HG02884 (cell line): ENCODE data around the gene HADH.
A peak's percentile ranks its signal among the peaks of the same experiment; 100 is the strongest.
"Not testable (repeated sequence)": the region's sequence is repeated elsewhere in the genome, so short reads cannot be mapped to it uniquely, and the experiment has no call there.

Experiments
- ATAC-seq: cut with Tn5 transposase; IDR thresholded peaks from one replicate; pipeline ENCODE4 v1.9.1; 2021; ENCODE audit warnings: mild to moderate bottlenecking, moderate library complexity; ENCODE audit not compliant: unreplicated experiment

The HADH gene

DNA sequence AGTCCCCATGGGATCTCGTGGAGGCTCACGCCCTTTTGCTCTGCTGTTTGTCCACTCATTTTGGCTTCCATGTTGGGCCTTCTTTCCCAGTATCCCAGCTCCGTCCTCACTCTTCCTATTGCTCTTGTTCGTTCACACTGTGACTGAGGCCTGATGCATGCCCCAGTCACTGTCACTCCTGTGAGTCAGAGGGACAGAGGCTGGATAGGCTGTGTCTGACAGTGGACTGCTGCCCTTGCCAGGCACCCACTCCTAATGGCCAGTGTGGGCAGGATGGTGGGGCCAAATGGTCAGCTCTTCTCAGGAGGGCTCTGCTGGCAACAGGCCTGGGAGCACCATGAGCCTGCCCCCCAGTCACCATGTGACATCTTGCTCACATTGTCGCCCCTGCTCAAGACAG is 40.0 kb downstream of the HADH start:
- ATAC-seq, result no peak

DNA sequence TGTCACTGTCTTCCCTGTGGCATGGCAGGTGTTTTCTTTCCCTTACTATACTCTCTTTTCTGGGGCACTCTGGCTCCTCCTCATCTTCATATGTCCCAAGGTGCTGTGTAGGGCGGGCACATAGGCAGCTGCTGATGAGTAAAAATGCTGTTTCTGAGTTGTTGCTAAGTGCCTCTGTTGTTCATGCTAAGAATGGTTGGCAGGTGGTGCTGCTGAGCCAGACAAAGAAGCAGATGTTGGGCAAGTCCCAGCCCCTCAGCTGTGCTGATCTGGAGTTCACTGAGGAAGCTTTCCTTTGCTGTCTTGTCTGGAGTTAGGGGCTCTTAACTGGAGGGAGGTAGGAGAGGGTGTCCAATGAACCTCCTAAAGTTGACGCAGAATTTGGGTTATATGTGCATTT is 40.6 kb downstream of the HADH start:
- ATAC-seq, result peak; percentile 89

DNA sequence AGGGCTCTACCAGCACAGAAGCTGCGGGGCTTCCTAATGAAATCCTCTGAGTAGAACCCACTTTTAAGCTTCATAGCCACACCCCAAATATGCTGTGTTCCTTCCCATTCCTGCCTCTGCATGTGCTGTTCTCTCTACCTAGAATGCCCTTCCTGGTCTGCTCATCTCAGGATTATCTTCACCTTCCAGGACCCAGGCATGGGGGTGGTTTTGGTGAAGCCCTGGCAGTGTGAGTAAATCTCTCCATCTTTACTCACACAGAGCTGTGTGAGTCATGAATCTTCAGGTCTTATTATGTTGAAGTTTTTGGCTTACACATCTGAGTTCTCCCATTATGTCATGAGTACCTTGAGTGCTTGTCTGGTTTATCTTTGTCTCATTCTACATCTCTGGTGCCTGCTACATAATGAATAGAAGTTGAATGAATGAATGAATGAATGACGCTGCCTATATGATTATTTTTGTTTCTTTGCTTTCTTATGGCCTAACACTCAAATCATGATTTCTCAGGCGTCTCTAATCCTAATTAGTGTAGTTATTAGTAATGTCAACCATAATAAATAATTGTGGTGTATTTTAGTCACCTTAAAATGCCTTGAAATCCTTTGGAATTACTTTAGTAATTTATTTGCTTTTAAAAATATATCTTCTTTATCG is 41.9 kb downstream of the HADH start:
- ATAC-seq, result no peak

DNA sequence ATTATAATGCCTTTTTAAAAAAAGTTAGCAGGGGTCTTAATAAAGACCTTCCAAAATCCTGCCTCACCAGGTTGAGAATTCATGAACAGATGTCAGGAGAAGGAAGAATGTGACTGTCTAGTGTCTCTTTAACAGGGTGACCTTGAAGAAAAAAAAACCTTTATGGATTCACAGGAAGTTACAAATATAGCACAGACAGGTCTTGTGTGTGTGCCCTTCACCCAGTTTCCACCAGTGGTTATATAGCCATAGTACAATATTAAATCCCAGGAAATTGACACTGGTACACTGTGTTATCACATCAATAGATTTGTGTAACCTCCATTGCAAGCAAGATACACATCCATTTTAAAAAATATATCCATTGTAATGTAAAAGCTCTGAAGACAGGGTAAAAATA is 43.7 kb downstream of the HADH start:
- ATAC-seq, result no peak

DNA sequence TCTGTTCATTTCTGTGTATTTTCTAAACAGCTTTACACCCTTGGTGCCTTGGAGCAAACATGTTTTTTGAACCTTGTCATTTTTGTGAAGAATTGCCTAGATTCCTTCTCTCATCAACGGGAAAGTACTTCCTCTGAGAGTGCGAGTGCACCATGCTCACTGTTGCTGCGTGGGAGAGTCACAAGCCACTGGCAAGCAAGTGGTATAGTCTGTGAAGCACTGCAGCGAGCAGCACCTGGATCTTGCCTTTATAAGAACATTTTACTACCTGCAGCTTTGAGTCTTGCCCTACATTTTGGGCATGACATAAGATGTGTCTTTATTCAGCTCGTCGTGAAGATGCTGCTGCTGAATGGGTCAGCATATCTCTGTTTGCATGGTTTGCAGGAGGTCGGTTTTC is 44.9 kb downstream of the HADH start:
- ATAC-seq, result no peak

DNA sequence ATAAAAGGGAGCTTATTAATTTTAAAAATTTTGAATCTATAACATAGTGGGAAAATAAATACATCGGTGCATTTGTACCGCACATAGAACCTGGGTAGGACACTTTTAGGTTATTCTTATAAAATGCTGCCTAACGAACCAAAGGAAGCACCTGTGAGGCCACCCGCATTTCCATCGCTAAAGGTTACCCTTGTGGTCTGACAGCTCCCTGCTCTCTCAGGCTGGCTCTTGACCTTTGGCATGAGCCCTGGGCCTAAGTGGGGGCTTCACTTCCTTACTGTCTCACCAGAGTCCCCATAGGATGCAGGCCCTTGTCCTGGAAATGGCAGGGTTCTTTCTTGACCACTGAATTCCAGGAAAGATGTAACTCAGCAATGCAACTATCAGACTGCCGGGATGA is 46.0 kb downstream of the HADH start:
- no peak for ATAC-seq

DNA sequence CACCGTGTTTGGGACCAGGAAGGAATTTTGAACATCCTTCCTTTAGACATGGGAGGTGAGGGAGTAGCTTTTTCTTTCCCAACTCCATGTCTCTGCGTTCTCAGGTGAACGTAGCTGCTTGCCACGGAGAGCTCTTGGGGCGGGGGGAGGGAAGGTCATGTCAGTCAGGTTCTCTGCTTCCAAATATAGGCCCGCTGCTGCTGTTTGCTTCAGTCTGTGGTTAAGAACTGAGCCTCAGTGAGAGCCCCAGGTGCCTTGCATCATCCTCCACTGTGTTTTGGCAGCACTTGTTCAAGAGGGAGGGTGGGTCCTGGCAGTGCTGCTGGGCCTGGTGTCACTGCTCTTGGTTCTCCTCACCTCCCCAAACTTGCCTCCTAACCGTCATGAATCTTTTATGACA is 46.5 kb downstream of the HADH start:
- peak; percentile 88 for ATAC-seq

DNA sequence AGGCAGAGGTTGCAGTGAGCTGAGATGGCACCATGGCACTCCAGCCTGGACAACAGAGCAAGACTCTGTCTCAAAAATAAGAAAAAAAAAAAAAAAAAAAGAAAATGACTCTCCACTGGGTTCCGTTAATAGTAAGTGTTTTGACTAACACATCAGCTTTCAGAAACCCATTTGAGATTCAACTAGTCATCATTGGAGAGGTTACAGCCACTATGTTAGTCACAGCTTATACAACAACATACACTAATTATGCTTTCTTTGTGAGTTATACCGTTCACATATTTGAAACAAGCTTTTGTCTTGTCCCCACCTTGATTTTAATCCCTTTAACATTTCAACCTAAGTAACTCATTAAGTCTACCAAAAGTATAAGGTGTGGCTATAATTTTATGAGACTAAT is 48.2 kb downstream of the HADH start:
- no peak for ATAC-seq

DNA sequence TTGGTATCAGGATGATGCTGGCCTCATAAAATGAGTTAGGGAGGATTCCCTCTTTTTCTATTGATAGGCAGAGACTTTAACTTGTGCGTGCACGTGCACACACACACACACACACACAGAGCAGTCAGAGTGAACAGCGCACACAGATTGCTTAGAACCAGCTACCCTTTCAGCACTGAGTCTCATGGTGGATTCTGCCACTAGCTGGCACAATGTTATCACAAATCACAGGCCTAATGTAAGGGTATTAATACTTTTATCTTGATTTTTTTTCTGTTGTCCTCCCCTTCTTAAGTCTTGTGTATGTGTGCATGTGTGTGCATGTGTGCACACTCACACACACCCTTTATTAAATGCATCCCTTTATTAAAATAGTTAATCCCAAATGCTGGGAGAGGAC is 53.2 kb downstream of the HADH start:
- no peak for ATAC-seq

DNA sequence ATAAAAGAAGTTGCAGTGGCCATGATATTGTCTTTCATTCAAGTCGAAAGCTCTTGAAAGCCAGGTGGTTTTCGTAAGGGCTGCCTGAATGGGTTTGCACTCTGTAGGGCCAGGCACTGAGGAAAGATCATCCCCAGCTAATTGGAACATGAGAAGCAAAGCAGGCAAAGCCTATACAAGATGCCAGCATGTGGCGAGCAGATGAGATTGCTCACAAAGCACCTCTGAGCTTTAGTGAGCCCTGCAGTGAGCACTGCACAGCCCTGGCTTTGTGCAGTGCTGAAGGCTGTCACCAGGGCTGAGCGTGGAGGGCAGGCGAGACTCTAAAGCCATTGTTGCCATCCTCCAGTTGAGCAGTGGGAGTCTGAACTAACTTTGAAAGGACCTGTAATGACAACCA is 53.8 kb downstream of the HADH start:
- ATAC-seq, result no peak

DNA sequence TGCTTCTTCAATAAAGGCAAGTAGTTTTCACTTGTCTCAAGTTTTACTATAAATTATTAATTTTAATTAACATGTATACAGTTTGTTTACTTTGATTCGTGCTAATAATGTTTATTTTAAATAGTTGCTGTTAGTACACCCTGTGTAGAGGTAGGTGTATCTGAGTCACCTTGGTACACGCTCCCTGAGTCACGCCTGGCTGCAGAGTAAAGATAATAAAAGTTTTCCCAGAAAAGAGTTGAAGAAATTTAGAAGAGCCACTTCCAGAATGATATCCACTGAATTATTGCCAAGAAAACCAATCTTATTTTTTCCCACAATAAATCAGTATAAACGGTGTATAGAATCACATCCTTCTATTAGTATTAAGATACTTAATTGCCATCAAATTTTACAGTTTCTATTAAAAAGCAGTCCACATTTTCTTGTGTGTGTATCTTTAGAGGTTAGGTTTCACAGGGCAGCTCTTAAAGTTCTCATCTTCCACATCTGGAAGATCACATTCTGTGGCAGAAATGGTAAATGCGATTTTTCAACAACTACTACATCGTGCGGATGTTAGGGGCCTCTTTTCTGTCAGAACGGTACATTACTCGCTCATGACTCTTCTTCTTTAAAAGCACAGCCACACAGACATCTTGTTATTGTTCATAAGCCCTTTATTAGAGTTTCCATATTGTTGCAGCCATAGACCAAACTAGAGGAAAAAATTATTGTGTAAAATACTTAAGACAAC is 55.4 kb downstream of the HADH start:
- ATAC-seq, result no peak

DNA sequence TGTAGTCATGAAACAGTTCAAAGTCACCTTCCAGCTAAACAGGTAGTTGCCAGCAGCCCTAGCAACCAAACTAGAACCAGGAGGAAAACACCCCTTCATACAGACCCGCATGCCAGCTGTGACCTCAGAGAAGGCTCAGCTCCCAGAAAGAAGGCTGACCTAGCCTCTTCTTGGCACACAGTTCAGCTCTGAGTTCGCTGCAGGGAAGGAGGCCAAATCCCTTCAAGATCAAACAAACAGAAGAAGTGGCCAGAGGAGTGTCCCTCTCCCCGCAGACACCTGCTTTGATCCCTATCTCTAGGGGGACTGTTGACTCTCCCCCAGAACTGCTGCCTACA is 56.0 kb downstream of the HADH start:
- no peak for ATAC-seq

DNA sequence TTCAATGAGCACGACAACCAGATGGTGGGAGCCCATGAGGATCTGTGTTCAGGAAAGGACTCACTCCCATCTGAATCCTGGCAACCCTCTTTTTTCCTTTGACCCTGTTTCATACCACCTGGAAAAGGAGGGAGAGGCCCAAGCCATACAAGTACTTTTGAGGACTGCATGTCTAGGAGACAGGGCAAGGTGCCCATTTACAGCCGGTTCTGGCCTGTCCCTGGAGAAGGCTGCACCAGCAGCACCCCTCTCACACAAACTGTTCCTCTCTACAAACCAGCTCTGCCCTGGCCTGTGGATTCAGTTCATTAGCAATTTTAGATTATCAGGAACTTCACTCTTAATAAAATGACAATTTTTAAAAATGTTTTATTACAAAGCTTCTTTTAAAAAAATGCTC is 57.5 kb downstream of the HADH start:
- ATAC-seq, result no peak

DNA sequence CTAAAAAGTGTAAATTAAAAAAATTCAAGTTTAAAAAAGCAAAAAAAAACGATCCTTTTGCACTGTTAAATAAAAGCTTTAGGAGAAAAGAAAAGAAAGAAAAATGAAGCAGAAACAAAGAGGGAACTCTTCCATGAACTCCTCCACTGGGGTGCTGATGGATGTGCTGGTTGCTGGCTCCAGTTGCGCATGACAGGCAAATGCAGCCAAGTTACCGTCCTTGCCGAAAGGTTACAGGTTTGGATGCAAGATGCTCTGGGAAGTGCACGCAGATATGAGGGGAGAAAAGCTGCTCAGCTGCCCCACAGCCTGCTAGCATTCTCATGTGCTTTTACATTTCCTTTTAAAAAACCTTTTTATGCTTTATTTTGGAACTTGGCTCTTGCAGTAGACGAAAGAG is 58.5 kb downstream of the HADH start:
- no peak for ATAC-seq

DNA sequence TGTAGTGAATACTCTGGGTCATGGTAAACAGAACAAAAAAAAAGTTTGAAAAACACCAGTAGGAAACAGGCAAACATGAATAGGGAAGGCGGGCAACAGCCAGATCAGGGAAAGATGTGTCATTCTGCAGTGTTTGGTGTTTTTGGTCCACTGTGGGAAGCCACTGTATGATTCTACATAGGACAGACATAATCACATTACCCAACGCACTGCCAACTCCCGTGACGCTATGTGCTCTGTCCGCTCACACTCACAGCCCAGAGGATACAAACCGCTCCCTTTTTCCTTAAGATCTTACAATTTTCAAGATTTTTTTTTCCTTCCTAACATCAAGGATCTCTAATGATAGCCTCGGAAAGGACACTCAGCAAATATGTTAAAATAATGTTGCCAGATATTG is 59.3 kb downstream of the HADH start:
- ATAC-seq, result no peak

DNA sequence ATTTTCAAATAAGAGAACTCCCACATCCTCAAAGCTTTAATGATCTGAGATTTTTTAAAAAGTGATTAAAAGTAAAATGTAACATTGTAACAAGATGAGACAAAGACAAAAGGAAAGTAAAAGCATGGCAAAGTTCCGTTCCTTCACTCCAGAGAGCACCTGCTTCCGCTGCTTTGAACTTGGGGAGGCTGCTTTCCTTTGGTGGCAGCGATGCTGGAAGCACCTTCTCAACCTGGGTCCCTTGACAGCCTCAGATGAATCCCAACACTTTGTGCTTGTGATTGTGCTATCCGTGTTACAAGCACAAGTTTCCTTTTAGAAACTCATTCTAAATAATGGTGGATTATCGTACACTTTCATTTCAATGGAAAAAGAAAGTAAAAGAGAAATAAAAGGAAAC is 59.7 kb downstream of the HADH start:
- no peak for ATAC-seq

DNA sequence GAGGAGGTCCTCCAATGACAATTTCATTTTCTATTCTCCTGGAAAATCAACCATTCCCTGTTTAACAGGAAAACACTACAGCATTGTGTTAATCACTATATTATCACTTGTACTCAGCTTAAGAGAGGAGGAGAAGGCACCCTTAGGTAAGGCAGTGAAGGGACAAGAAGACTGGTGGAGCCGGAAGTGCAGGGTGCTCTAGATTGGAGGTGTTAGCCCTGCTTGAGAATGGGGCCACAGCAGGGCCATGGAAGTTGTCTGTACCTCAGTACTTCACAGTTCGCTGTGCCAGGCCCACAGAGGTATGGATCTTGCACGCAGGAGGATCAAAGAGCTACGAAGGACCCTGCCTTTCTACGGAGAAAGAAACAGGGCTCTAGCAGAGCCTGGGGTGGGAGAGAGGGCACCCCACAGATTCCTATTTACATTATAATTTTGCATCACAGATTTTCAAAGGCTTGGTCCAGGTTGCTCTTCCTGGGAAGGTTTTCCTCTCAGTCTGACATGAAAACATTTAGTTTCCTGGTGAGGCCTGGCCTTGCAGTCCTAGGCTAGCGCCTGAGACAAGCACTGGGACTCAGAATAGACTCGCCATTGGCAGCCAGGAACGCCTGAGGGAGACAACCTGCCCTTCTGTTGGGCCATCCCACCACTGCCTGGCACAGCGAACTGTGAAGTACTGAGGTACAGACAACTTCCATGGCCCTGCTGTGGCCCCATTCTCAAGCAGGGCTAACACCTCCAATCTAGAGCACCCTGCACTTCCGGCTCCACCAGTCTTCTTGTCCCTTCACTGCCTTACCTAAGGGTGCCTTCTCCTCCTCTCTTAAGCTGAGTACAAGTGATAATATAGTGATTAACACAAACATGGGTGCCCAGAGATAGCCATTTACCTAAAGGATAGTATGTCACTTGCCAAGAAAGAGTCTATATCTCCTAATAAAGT is 60.8 kb downstream of the HADH start:
- not testable (repeated sequence) for ATAC-seq

DNA sequence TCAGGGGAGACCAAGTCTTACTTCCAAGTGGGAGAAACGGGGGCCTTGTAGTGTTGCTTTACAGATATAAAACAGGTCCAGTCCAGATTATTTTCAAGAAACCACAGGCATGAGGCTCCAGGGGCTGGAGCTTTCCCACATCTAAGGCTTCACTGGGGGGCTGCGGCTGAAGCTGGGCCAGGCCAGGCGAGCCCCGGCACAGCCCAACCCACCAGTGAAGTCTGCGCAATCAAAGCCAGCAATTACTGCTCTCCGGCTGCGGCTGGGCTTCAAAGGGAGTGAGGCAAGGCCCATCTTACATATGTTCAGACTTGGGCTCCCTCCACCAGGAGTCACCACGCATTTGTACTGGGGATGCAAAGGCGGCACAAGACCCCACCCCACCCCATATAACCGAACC is 61.7 kb downstream of the HADH start:
- ATAC-seq, result no peak

DNA sequence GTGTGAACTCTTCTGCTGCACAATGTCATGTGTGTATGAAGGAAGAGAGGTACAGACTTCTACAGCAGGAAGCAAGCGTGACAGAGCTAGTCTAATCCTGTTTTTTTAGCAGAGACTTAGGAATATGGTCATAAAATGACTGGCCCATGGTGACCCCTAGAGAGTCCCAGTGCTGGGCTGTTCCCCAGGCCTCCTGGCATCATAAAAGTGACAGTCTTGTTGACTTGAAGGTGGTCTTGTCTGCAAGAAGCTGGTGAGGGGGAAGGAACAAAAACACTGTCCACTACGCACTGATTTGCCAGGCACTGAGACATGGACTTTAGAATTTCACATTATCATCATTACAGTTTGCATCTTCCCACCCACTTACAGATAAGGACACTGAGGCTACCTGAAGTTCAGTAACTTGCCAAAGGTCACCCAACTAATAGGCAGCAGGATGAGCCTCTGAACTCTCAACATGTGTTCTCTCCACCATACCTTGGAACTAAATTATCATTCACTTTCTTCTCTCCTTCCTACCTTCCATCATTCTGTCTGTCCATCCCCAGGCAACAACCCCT is 63.0 kb downstream of the HADH start:
- ATAC-seq, result no peak

DNA sequence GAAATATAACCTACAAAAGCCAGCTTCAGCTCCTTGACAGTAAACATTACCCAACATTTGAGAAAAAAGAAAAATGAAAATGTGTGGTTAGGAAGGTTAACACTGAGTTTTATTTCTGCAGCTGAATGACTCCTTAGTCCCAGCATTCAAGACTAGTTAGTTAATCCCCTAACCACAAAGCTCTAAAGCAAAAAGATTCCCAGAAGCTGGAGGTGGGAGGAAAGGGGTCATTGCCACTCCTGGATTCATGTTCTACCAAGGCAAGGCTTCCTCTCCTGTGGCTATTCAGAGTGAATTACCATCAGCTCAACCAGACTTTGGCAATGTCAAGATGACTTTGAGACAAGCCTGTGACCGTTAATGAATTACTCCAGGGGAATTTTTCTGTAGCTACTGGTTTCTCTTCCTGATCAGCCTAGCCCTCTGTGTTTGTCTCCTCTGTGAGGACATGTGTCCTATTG is 63.6 kb downstream of the HADH start:
- ATAC-seq, result peak; percentile 68

DNA sequence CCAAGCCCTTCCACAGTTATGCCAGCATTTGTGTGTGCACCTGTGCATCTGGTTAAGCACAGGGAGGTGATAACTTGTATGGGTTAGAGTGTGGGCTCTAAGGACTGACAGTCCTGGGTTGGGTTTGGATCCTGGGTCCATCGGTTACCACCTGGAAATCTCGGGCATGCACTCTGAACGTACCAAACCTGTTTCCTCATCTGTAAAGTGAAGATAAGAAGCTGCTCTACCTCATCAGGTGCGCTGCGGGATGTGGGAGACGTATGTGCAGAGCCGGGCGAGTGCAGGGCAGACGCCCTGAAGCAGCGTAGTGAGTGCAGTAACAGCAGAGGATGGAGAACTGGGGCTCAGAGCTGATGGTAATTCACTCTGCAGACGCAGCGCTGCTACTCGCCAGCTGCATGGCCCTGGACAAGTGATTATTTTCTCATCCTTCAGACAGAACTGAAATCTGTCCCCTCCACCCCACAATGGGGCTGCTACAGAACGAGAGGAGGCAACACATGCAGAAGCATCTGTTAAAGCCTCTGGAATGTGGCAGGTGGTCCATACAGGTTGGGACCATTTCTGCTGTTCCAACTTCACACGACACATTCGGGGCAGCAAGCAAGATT is 64.4 kb downstream of the HADH start:
- no peak for ATAC-seq
